B cell (primary cell): ENCODE measurements around the gene KSR2. TPM values are rescaled to one million over a fixed set of nuclear protein-coding genes. Genes with fewer than 3 reads are reported as not detected.

Experiments used
- ATAC-seq: fragments of 200-7000 bp; cut with Tn5 transposase; one replicate; pipeline ENCODE4 v1.10.0; 2021; ENCODE audit warnings: low read depth, mild to moderate bottlenecking, moderate number of reproducible peaks, moderate library complexity
- CTCF ChIA-PET: fragments of 350-600 bp; sonication (Branson Sonifier 250); formaldehyde crosslinking; loops from one replicate; lab custom pipeline; 2021; ENCODE audit warnings: antibody characterized with exemption, inconsistent platforms; lab: Charles Lee
- POLR2A ChIA-PET: fragments of 350-600 bp; sonication (Branson Sonifier 250); formaldehyde crosslinking; loops from one replicate; lab custom pipeline; 2021; ENCODE audit warnings: antibody characterized with exemption; lab: Charles Lee
- DNase-seq: peaks from one replicate; pipeline ENCODE4 v3.0.0; 2013
- H2AFZ ChIP-seq: 2 replicates; pipeline ENCODE4 v1.6.1; 2012; ENCODE audit warnings: mild to moderate bottlenecking, low read depth, low read length; ENCODE audit not compliant: insufficient read depth, poor library complexity, severe bottlenecking
- H3K27ac ChIP-seq, 2 donors: 1 replicate in 1 of 2; 2 replicates in 1 of 2; pipeline ENCODE4 v1.5.1; 2012 to 2013; ENCODE audit warnings: low read length in 2 of 2, mild to moderate bottlenecking in 2 of 2, moderate library complexity in 1 of 2
- H3K27me3 ChIP-seq, 4 experiments: fragments of 200-600 bp in 1 of 4; sonication (generic) in 1 of 4; replicated peaks in 1 of 4; 1 replicate in 2 of 4; 2 replicates in 2 of 4; pipeline versions ENCODE4 v1.6.1 to v1.7.0; 2013 to 2016; ENCODE audit warnings: low read length in 3 of 4, mild to moderate bottlenecking in 2 of 4, mixed read lengths in 1 of 4, moderate library complexity in 1 of 4; ENCODE audit not compliant: insufficient read depth in 4 of 4, control insufficient read depth in 3 of 4; ENCODE audit errors: control extremely low read depth in 1 of 4
- H3K36me3 ChIP-seq, 2 experiments: replicated peaks in 1 of 2; 1 replicate in 1 of 2; 2 replicates in 1 of 2; pipeline versions ENCODE4 v1.6.1 to v1.7.1; 2013; ENCODE audit warnings: low read length in 1 of 2; ENCODE audit not compliant: insufficient read depth in 2 of 2, control insufficient read depth in 1 of 2; ENCODE audit errors: control extremely low read depth in 1 of 2, extremely low read depth in 1 of 2
- H3K4me1 ChIP-seq, 2 donors: fragments of 200-600 bp in 1 of 2; sonication (generic) in 1 of 2; 1 replicate in 1 of 2; 2 replicates in 1 of 2; pipeline versions ENCODE4 v1.5.1 to v1.6.1; 2013 to 2017; ENCODE audit warnings: low read length in 2 of 2; ENCODE audit not compliant: control insufficient read depth in 2 of 2, insufficient read depth in 2 of 2
- H3K4me2 ChIP-seq: replicated peaks from 2 replicates; pipeline ENCODE3; 2012; ENCODE audit warnings: mild to moderate bottlenecking, low read depth, low read length; ENCODE audit not compliant: poor library complexity, severe bottlenecking
- H3K4me3 ChIP-seq, 5 experiments: fragments of 200-600 bp in 1 of 5; sonication (generic) in 1 of 5; 1 replicate in 3 of 5; 2 replicates in 2 of 5; pipeline versions ENCODE4 v1.5.1 to v1.7.0; 2011 to 2016; ENCODE audit warnings: low read length in 4 of 5, mild to moderate bottlenecking in 4 of 5, low read depth in 2 of 5, control low read depth in 1 of 5, moderate library complexity in 1 of 5; ENCODE audit not compliant: insufficient read depth in 1 of 5; ENCODE audit errors: control extremely low read depth in 1 of 5, extremely low read depth in 1 of 5
- H3K79me2 ChIP-seq: fragments of 200-600 bp; sonication (generic); one replicate; pipeline ENCODE4 v1.6.0; 2016; ENCODE audit warnings: low read length; ENCODE audit not compliant: control insufficient read depth, insufficient read depth
- H3K9ac ChIP-seq: fragments of 200-600 bp; sonication (generic); 2 replicates; pipeline ENCODE4 v1.6.1; 2017; ENCODE audit warnings: mild to moderate bottlenecking, low read length, moderate library complexity
- H3K9me3 ChIP-seq, 3 donors: one replicate each; pipeline versions ENCODE4 v1.6.1 to v1.7.1; 2013; ENCODE audit warnings: low read length in 2 of 3; ENCODE audit not compliant: control insufficient read depth in 2 of 3, insufficient read depth in 1 of 3; ENCODE audit errors: control extremely low read depth in 1 of 3
- H4K20me1 ChIP-seq: 2 replicates; pipeline ENCODE4 v1.6.0; 2012; ENCODE audit warnings: mild to moderate bottlenecking, low read length; ENCODE audit not compliant: insufficient read depth, control insufficient read depth, poor library complexity, severe bottlenecking
- H3K27ac Mint-ChIP-seq: one replicate; pipeline ENCODE4 v1.8.0; 2021; ENCODE audit warnings: mixed read lengths
- H3K27me3 Mint-ChIP-seq: one replicate; pipeline ENCODE4 v1.8.0; 2021; ENCODE audit warnings: mixed read lengths
- H3K4me1 Mint-ChIP-seq: one replicate; pipeline ENCODE4 v1.8.0; 2021; ENCODE audit warnings: mixed read lengths
- H3K4me3 Mint-ChIP-seq: one replicate; pipeline ENCODE4 v1.8.0; 2021; ENCODE audit warnings: mixed read lengths
- H3K9me3 Mint-ChIP-seq: one replicate; pipeline ENCODE4 v1.8.0; 2022; ENCODE audit warnings: mixed read lengths; ENCODE audit not compliant: insufficient read depth
- EZH2 ChIP-seq: IDR thresholded peaks from 2 replicates; pipeline ENCODE4 v1.6.1; 2012; ENCODE audit warnings: borderline replicate concordance, low read depth, mild to moderate bottlenecking, moderate library complexity, low read length; ENCODE audit not compliant: insufficient read depth, poor library complexity, severe bottlenecking
- WGBS: methylation state at CpG from one replicate; pipeline ENCODE4 v1.1.5; 2013; ENCODE audit warnings: missing lambda C conversion rate; ENCODE audit not compliant: insufficient coverage; 5-methylcytosine and 5-hydroxymethylcytosine counted together
- intact Hi-C: fragments of 100-400 bp; cut with micrococcal nuclease; formaldehyde crosslinking; loops from one replicate; pipeline ENCODE4 v1.10.0; 2022
- polyA plus RNA-seq: library from polyadenylated mRNA; depleted of rRNA; stranded (reverse); fragments of >200 nt; gene quantifications from 2 replicates; pipeline ENCODE4 v1.2.3, GENCODE V29; 2012
- total RNA-seq, 2 donors: library from RNA; stranded (reverse); fragments of 120-200 nt in 1 of 2; gene quantifications; 1 replicate in 1 of 2; 2 replicates in 1 of 2; pipeline versions ENCODE4 v1.2.3 to v1.2.4, GENCODE V29; 2013 to 2022
- TF ChIP-seq, protein P1 (sequence below): fragments of 200-600 bp; IDR thresholded peaks from one replicate; pipeline ENCODE4 v1.8.0; 2022; ENCODE audit warnings: antibody characterized with exemption, mild to moderate bottlenecking

Gene KSR2
- total and polyA plus RNA-seq, 2 donors (not counting 1 experiment from before 2014, with no cell fraction given), result not detected

DNA sequence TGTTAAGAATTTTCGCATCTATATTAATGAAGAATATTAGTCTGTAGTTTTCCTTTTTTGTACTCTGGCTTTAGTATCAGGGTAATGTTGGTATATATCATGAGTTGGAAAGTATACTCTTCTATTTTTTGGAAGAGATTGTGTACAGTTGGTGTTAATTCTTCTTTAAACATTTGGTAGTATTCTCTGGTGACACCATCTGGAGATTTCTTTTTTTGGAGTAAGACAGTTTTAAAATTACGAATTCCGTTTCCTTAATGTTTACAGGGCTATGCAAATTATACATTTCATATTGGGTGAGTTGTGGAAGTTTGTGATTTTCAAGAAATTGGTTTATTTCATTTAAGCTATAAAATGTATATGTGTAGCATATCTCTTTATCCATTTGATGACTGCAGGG lies 423.6 kb downstream of the KSR2 start:
- no peaks in the 10 kb centered on the region for H3K9me3 Mint-ChIP-seq
- Histone ChIP-seq H4K20me1 (no peaks in the 10 kb centered on the region), H3K27me3 (no peaks in the 10 kb centered on the region), H2AFZ (no peak overlapping the region), H3K4me1 (no peaks in the 10 kb centered on the region), H3K79me2 (no peaks in the 10 kb centered on the region), H3K9me3 (peaks cover 0 to 1% (median 0%) of the 10 kb centered on the region in 3 donors), H3K4me3 (no peak overlapping the region), H3K27ac (no peak overlapping the region), H3K4me2 (no peak overlapping the region), H3K9ac (no peak overlapping the region), H3K36me3 (no peaks in the 10 kb centered on the region)
- TF ChIP-seq EZH2, result no peak
- TF ChIP-seq, protein P1, sequence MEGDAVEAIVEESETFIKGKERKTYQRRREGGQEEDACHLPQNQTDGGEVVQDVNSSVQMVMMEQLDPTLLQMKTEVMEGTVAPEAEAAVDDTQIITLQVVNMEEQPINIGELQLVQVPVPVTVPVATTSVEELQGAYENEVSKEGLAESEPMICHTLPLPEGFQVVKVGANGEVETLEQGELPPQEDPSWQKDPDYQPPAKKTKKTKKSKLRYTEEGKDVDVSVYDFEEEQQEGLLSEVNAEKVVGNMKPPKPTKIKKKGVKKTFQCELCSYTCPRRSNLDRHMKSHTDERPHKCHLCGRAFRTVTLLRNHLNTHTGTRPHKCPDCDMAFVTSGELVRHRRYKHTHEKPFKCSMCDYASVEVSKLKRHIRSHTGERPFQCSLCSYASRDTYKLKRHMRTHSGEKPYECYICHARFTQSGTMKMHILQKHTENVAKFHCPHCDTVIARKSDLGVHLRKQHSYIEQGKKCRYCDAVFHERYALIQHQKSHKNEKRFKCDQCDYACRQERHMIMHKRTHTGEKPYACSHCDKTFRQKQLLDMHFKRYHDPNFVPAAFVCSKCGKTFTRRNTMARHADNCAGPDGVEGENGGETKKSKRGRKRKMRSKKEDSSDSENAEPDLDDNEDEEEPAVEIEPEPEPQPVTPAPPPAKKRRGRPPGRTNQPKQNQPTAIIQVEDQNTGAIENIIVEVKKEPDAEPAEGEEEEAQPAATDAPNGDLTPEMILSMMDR, result no peak
- H3K27me3 Mint-ChIP-seq, result no peaks in the 10 kb centered on the region
- ATAC-seq (no peak), DNase-seq (no peak)
- ChIA-PET POLR2A (no interaction called here), CTCF (no interaction called here)
- no CpG with 5 or more reads among the region's 3 CpGs for WGBS
- intact Hi-C loops, result no loop called here
- no peak overlapping the region for H3K27ac Mint-ChIP-seq
- H3K4me3 Mint-ChIP-seq, result no peak overlapping the region
- no peaks in the 10 kb centered on the region for H3K4me1 Mint-ChIP-seq

DNA sequence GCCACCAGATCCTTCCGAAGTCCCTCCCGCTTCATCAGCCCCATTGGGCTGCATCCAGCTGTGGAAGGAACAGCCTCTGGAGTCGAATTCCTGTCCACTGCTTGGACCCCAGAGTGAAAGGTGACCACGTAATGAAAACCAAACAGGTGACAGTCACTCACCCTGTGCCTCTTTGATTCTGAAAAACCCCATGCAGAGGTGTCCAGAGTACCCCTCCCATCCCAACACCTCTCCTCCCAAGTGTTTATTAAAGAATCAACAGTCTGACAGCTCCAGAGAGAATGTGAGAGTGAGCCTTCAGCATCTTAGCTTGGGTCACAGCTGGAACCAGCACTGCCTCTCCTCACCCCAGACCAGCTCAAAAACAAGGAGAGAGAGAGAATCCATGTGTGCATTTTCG lies 428.8 kb downstream of the KSR2 start:
- Histone ChIP-seq H3K79me2 (no peaks in the 10 kb centered on the region), H3K27me3 (no peaks in the 10 kb centered on the region), H3K4me2 (no peak overlapping the region), H3K4me3 (no peak overlapping the region), H3K27ac (no peak overlapping the region), H3K9me3 (no peaks in the 10 kb centered on the region), H3K36me3 (no peaks in the 10 kb centered on the region), H2AFZ (no peak overlapping the region), H3K4me1 (no peaks in the 10 kb centered on the region), H3K9ac (no peak overlapping the region), H4K20me1 (no peaks in the 10 kb centered on the region)
- ChIA-PET POLR2A (no interaction called here), CTCF (no interaction called here)
- Mint-ChIP-seq H3K4me1 (no peaks in the 10 kb centered on the region), H3K9me3 (no peaks in the 10 kb centered on the region), H3K27me3 (no peaks in the 10 kb centered on the region), H3K4me3 (no peak overlapping the region), H3K27ac (no peak overlapping the region)
- WGBS, result 54% methylated on average over 4 of the region's 5 CpGs
- DNase-seq (no peak), ATAC-seq (no peak)
- intact Hi-C loops, result no loop called here
- no peak for TF ChIP-seq EZH2
- TF ChIP-seq, protein P1, result no peak
